OCI-LY1 (cell line): ENCODE data around the gene DAP.

ENCODE experiments used
- CTCF ChIP-seq: fragments of 200-600 bp; sonication (generic), shearing (Covaris generic); IDR thresholded peaks from 2 replicates; pipeline ENCODE4 v1.5.1; 2017; ENCODE audit warnings: mild to moderate bottlenecking, antibody characterized with exemption, low read length, moderate library complexity, mixed read lengths
- EZH2 ChIP-seq: fragments of 200-600 bp; sonication (generic), shearing (Covaris generic); IDR thresholded peaks from 2 replicates; pipeline ENCODE4 v1.8.0; 2017; ENCODE audit warnings: borderline replicate concordance, mixed run types, mild to moderate bottlenecking, antibody characterized with exemption, low read length, moderate library complexity, mixed read lengths

DNA sequence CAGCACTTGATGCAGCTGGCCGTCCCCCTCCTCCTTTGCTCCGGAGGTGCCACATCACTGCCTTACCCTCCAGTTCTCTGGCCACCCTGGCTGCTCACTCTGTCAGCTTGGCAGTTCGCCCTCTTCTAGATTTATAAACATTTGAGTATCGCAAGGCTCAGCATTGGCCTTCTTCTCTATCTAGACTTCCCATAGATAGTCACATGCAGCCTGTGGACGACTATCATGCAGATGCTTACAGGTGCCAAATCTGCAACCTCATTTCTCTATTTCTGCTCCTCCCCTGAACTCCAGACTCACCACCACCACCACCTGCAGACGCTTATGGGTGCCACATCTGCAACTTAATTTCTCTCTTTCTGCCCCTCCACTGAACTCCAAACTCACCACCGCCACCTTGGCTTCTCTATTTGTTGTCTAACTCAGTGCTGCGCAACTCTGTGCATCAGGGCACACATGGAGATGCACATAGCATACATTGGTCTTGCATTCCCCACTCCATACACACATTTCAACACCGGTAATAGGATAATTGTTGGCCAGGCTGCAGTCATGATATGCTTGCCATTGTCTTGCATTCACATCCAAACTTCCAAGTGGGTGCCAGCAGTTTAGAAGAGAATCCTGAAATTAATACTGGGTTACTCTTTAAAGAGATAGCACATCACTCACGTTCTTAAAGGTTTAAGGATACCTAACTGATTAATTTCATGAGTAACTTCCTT, 1.9 kb upstream of the DAP start:
- TF ChIP-seq EZH2 (no peak), CTCF (peak; percentile 39)
